ENCODE measurements around the gene TNFSF13.

Gene TNFSF13

DNA sequence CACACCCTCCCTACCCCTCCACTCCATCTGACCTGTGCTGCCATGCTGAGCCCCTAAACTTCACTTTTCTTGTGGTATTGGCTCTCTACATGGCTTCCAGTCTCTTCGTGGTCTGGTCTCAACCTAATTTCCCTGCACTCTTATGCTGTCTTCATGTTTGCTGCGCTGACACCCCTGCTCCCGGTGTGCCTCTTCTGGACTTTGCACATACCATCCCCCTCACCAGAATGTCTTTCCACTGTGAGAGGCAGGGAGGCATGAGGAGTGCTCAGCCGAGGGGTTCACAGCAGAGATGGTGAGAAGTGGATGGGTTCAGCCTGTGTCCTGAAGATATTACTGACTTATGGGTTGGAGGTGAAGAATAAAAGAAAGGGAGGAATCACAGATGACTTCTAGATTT, 7.2 kb upstream of the TNFSF13 start:
- in situ Hi-C loops (cut with MboI; ENCODE audit: low sequenced_read_pairs), result no loop called here

GRCh38 chr17:7552621-7553051, 5.9 kb upstream of the TNFSF13 start:
- in situ Hi-C loops (cut with MboI; ENCODE audit: low sequenced_read_pairs), result no loop called here

DNA sequence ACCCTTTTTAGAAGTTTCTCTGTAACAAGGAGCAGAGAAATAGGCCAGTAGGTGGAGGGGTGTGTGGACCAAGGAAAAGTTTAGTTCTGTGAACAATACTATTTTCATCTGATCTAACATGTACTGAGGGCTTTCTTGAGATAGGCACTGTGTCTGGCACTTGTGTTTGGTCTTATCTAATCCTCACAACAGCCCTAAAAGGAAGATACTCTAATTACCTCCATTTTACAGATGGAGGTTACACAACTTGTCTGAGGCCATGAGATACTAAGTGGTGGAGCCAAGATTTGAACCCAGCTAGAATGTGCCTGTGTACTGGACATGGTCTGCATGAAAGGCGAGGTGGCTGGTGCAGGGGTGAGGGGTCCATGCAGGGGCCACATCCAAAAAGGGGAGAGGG, 5.2 kb upstream of the TNFSF13 start:
- in situ Hi-C loops (cut with MboI; ENCODE audit: low sequenced_read_pairs), result no loop called here

DNA sequence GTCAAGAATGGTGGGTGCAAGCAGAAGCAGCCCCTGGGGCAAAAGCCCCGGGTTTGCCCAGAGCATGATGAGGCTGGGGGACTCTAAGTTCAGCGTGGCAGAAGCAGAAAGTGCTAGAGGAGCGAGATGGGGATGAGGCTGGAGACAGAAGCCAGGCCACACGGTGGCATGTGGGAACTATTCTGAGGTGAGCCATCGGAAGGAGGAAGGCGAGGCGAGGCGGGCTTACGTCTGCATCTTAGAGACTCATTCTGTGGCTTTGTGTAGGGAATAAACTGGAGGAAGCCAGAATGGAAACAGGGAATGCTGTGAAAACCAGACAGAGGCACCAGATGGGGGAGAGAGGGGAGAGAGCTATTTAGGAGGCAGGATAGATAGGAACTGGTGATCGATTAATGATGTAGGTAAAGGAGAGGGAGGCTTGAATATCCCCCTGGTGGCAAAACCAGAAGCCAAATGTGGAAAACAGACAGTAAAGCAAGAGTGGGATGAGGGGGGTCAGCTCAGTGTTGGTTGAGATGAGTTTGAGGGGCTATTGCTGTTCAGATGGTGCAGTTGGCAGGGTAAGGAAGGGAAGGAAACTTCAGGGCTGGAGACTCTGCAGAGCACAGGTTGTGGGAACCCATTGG, 3.1 kb upstream of the TNFSF13 start:
- in situ Hi-C loops (cut with MboI; ENCODE audit: low sequenced_read_pairs), result no loop called here

- in situ Hi-C loops (cut with MboI; ENCODE audit: low sequenced_read_pairs), result no loop called here
These were observed 1.9 kb upstream of the TNFSF13 start for GRCh38 chr17:7556627-7557026.

DNA sequence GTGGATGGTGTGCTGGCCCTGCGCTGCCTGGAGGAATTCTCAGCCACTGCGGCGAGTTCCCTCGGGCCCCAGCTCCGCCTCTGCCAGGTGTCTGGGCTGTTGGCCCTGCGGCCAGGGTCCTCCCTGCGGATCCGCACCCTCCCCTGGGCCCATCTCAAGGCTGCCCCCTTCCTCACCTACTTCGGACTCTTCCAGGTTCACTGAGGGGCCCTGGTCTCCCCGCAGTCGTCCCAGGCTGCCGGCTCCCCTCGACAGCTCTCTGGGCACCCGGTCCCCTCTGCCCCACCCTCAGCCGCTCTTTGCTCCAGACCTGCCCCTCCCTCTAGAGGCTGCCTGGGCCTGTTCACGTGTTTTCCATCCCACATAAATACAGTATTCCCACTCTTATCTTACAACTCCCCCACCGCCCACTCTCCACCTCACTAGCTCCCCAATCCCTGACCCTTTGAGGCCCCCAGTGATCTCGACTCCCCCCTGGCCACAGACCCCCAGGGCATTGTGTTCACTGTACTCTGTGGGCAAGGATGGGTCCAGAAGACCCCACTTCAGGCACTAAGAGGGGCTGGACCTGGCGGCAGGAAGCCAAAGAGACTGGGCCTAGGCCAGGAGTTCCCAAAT, 1.3 kb upstream of the TNFSF13 start:
- in situ Hi-C loops (cut with MboI; ENCODE audit: low sequenced_read_pairs), result no loop called here

DNA sequence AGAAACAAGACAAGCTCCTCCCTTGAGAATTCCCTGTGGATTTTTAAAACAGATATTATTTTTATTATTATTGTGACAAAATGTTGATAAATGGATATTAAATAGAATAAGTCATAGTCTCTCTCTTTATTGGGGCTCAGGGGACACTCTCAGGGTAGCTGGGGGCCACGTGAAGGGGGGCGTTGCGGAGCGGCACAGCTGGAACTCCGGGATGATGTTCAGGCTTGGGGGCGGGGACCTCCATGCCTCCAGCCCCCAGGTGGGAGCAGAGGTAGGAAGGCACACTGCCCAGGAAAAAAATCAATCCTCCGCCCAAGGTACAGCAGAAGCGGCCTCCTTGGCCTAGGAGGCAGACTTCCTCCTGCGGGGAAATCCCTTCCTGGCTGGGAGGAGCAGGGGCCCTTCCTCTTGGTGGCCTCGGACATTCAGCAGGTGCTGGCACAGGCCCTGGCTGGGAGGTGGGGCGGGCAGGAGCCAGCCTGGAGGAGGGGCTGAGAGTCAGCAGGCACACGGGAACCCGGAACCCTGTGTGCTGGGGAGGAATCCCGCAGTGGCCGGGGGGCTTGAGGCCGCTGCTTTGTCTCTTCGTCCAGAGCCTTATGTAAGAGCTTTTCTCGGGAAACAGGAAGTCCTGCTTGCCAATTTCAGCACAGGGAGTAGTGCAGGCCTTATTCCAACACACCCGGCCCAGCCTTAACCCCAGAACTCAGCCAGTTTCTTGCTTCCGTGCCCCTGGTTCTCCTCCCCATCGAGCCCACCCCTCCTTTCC, 591 bp upstream of the TNFSF13 start:
- in situ Hi-C loops (cut with MboI; ENCODE audit: low sequenced_read_pairs), result no loop called here

GRCh38 chr17:7559320-7560171, 996 bp downstream of the TNFSF13 start:
- in situ Hi-C loops (cut with MboI; ENCODE audit: low sequenced_read_pairs), result no loop called here

DNA sequence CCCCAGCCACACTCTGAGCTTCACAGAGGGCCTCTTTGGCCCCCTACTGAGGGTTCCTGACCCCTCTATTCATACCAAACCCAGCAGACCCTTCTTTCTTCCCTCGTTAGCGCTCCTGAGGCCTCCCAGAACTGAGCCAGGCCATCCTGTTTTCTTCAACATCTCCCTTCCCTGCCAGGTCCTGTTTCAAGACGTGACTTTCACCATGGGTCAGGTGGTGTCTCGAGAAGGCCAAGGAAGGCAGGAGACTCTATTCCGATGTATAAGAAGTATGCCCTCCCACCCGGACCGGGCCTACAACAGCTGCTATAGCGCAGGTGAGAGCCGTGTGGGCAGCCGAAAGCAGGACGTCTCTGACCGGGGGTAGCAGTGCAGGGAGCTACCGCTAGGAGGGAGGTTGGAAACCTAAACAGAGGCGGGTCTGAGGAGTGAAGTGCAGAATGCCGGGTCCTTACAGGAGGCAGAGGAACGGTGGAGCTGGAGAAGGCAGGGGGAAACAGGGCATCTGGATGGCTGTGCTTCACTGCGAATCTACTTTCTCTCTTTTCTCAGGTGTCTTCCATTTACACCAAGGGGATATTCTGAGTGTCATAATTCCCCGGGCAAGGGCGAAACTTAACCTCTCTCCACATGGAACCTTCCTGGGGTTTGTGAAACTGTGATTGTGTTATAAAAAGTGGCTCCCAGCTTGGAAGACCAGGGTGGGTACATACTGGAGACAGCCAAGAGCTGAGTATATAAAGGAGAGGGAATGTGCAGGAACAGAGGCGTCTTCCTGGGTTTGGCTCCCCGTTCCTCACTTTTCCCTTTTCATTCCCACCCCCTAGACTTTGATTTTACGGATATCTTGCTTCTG, 1.9 kb downstream of the TNFSF13 start:
- in situ Hi-C loops (cut with MboI; ENCODE audit: low sequenced_read_pairs), result no loop called here

GRCh38 chr17:7561028-7561575, 2.6 kb downstream of the TNFSF13 start:
- in situ Hi-C loops (cut with MboI; ENCODE audit: low sequenced_read_pairs), result no loop called here

GRCh38 chr17:7561589-7562207, 3.1 kb downstream of the TNFSF13 start, which contains the start of gene SENP3:
Gene SENP3 (plus strand): TSS chr17:7561919. CDS start chr17:7563077, 1,158 bp downstream.
- in situ Hi-C loops (cut with MboI; ENCODE audit: low sequenced_read_pairs), result no loop called here

- in situ Hi-C loops (cut with MboI; ENCODE audit: low sequenced_read_pairs), result no loop called here
These were observed 3.7 kb downstream of the TNFSF13 start for GRCh38 chr17:7562208-7562605.

GRCh38 chr17:7563115-7563869, 4.7 kb downstream of the TNFSF13 start:
- in situ Hi-C loops (cut with MboI; ENCODE audit: low sequenced_read_pairs), result no loop called here

GRCh38 chr17:7569571-7569970, 11.0 kb downstream of the TNFSF13 start:
- in situ Hi-C loops (cut with MboI; ENCODE audit: low sequenced_read_pairs), result no loop called here

- in situ Hi-C loops (cut with MboI; ENCODE audit: low sequenced_read_pairs), result no loop called here
These were observed 11.8 kb downstream of the TNFSF13 start for GRCh38 chr17:7570351-7570750.

DNA sequence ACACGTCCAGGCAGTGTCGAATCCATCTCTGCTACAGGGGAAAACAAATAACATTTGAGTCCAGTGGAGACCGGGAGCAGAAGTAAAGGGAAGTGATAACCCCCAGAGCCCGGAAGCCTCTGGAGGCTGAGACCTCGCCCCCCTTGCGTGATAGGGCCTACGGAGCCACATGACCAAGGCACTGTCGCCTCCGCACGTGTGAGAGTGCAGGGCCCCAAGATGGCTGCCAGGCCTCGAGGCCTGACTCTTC, 13.7 kb downstream of the TNFSF13 start:
- in situ Hi-C loops (cut with MboI; ENCODE audit: low sequenced_read_pairs), result no loop called here

GRCh38 chr17:7572588-7573323, 14.2 kb downstream of the TNFSF13 start:
- in situ Hi-C loops (cut with MboI; ENCODE audit: low sequenced_read_pairs), result no loop called here

DNA sequence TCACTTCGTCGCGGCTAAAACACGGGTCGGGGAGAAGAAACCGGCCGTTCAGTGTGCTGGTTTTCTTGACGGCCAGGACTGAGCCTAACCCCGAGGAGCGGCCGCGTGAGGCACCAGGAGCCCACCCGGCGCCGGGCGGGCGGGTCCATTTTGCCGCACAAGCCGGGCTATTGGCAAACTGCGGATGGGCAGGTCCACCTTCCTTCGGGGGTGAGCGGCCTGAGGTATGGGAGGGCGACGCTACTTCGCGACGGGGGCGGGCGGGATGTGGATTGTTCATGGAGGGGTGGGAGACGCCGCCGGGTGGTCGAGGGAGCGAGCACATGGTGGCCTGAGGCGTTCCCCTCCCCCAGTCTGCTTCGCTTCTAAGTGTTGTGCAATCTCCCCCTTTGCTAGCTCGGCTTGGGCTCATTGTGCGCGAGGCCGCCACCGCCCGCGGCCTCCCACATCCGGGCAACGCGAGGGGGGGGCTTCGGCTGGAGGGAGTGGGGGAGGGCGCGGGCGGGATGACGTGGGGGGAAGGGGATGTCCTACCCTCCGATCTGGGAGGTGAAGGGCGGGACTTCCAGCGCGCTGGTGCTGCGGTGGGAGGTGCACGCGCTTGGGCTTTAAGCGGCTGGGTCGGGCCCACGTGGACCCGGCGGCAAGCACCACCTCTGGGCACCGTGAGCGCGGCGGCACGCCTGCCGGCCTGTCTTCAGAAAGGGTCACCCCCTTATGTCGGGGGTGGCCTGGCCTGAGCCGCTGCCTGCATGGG, 15.0 kb downstream of the TNFSF13 start:
- in situ Hi-C loops (cut with MboI; ENCODE audit: low sequenced_read_pairs), result no loop called here
